BLaER1 treated with 17β-estradiol and CSF1 and Interleukin-3, amounts not matched to agents 10 nM and 100 nM (cell line): ENCODE measurements around the gene COL4A1.

ENCODE experiments used
- H3K27ac ChIP-seq, 11 experiments: shearing (Covaris generic); formaldehyde crosslinking; 2 replicates each; pipeline ENCODE4 v1.8.1; 2022
- H3K27me3 ChIP-seq, 11 experiments: shearing (Covaris generic); formaldehyde crosslinking; 2 replicates each; pipeline ENCODE4 v1.8.1; 2022
- H3K36me3 ChIP-seq, 11 experiments: shearing (Covaris generic); formaldehyde crosslinking; 2 replicates each; pipeline ENCODE4 v1.8.1; 2022
- H3K4me1 ChIP-seq, 10 experiments: shearing (Covaris generic); formaldehyde crosslinking; 2 replicates each; pipeline ENCODE4 v1.8.1; 2022
- H3K4me2 ChIP-seq, 11 experiments: shearing (Covaris generic); formaldehyde crosslinking; 2 replicates each; pipeline ENCODE4 v1.8.1; 2022
- H3K4me3 ChIP-seq, 10 experiments: shearing (Covaris generic); formaldehyde crosslinking; 2 replicates each; pipeline ENCODE4 v1.8.1; 2022
- H3K9ac ChIP-seq, 11 experiments: shearing (Covaris generic); formaldehyde crosslinking; 2 replicates each; pipeline ENCODE4 v1.8.1; 2022
- H3K9me3 ChIP-seq, 11 experiments: shearing (Covaris generic); formaldehyde crosslinking; replicated peaks in 1 of 11; 2 replicates each; pipeline ENCODE4 v1.8.1; 2022
- H4K20me1 ChIP-seq, 11 experiments: shearing (Covaris generic); formaldehyde crosslinking; 2 replicates each; pipeline ENCODE4 v1.8.1; 2022
- Cebpa-rat ChIP-seq, 11 experiments: shearing (Covaris generic); IDR thresholded peaks; 2 replicates each; pipeline ENCODE4 v1.8.1; 2022

Gene COL4A1

GRCh38 chr13:110343241-110343865 lies 36.4 kb upstream of the COL4A1 start:
- Histone ChIP-seq H3K4me2 (no peak overlapping the region), H3K4me3 (no peak overlapping the region), H3K27ac (no peak overlapping the region), H4K20me1 (no peaks in the 10 kb centered on the region), H3K9me3 (peaks cover 0 to 8% (median 0%) of the 10 kb centered on the region in 11 experiments; a peak in 2 of 22 replicates), H3K36me3 (no peaks in the 10 kb centered on the region), H3K27me3 (no peaks in the 10 kb centered on the region), H3K4me1 (peaks cover 18 to 30% (median 21%) of the 10 kb centered on the region in 10 experiments), H3K9ac (no peak overlapping the region)
- no peak for TF ChIP-seq Cebpa-rat (IDR thresholded peaks at IDR 0.05)

GRCh38 chr13:110342474-110342873 lies 35.5 kb upstream of the COL4A1 start:
- no peak overlapping the region for H3K4me2 ChIP-seq

GRCh38 chr13:110341445-110342244 lies 34.7 kb upstream of the COL4A1 start:
- TF ChIP-seq Cebpa-rat (IDR thresholded peaks at IDR 0.05): no peak
- Histone ChIP-seq H3K9me3 (peaks cover 0 to 17% (median 11%) of the 10 kb centered on the region in 11 experiments; a peak in 17 of 22 replicates), H3K27me3 (no peaks in the 10 kb centered on the region), H3K4me1 (peaks cover 18 to 30% (median 21%) of the 10 kb centered on the region in 10 experiments), H3K36me3 (no peaks in the 10 kb centered on the region), H3K4me2 (peak overlapping the region; percentile 60 to 89 (median 72)), H4K20me1 (no peaks in the 10 kb centered on the region), H3K9ac (peak overlapping the region in 3 of 11 experiments; percentile 15 to 68 (median 35); a peak in 5 of 22 replicates), H3K27ac (peak overlapping the region in 4 of 11 experiments; percentile 48 to 80 (median 68); a peak in 9 of 22 replicates), H3K4me3 (no peak overlapping the region)

More at GRCh38 chr13:110342474-110342873, 35.5 kb upstream of the COL4A1 start:
- no peak overlapping the region for H3K9ac ChIP-seq
- no peak for TF ChIP-seq Cebpa-rat (IDR thresholded peaks at IDR 0.05)
- H3K27ac ChIP-seq: no peak overlapping the region
- no peaks in the 10 kb centered on the region for H4K20me1 ChIP-seq
- no peak overlapping the region for H3K4me3 ChIP-seq
- peaks cover 18 to 30% (median 21%) of the 10 kb centered on the region in 10 experiments for H3K4me1 ChIP-seq
- H3K36me3 ChIP-seq: no peaks in the 10 kb centered on the region
- no peaks in the 10 kb centered on the region for H3K27me3 ChIP-seq
- H3K9me3 ChIP-seq: peaks cover 0 to 9% (median 2%) of the 10 kb centered on the region in 11 experiments; a peak in 5 of 22 replicates

- H3K9me3 ChIP-seq: peaks cover 2 to 24% (median 18%) of the 10 kb centered on the region in 11 experiments
- H3K9ac ChIP-seq: peak overlapping the region in 4 of 11 experiments; percentile 15 to 68 (median 37); a peak in 5 of 22 replicates
- H3K4me3 ChIP-seq: peak overlapping the region in 1 of 10 experiments; percentile 13; a peak in 1 of 20 replicates
- H3K27ac ChIP-seq: peak overlapping the region in 4 of 11 experiments; percentile 48 to 80 (median 68); a peak in 9 of 22 replicates
- peak overlapping the region; percentile 60 to 89 (median 72) for H3K4me2 ChIP-seq
- no peak for TF ChIP-seq Cebpa-rat (IDR thresholded peaks at IDR 0.05)
- H3K27me3 ChIP-seq: no peaks in the 10 kb centered on the region
- no peaks in the 10 kb centered on the region for H4K20me1 ChIP-seq
- peaks cover 18 to 30% (median 21%) of the 10 kb centered on the region in 10 experiments for H3K4me1 ChIP-seq
- no peaks in the 10 kb centered on the region for H3K36me3 ChIP-seq
Measured at GRCh38 chr13:110340812-110341444, 34.0 kb upstream of the COL4A1 start.

GRCh38 chr13:110339975-110340550 lies 33.1 kb upstream of the COL4A1 start:
- H3K9ac ChIP-seq: peak overlapping the region in 2 of 11 experiments; percentile 39 to 68; a peak in 3 of 22 replicates
- H3K27ac ChIP-seq: peak overlapping the region in 3 of 11 experiments; percentile 67 to 80 (median 69); a peak in 5 of 22 replicates
- H3K4me1 ChIP-seq: peaks cover 18 to 30% (median 21%) of the 10 kb centered on the region in 10 experiments
- H3K27me3 ChIP-seq: no peaks in the 10 kb centered on the region
- no peaks in the 10 kb centered on the region for H4K20me1 ChIP-seq
- H3K9me3 ChIP-seq: peaks cover 10 to 33% (median 27%) of the 10 kb centered on the region in 11 experiments
- no peak for TF ChIP-seq Cebpa-rat (IDR thresholded peaks at IDR 0.05)
- H3K36me3 ChIP-seq: no peaks in the 10 kb centered on the region
- H3K4me2 ChIP-seq: peak overlapping the region; percentile 60 to 89 (median 72)
- peak overlapping the region in 1 of 10 experiments; percentile 13; a peak in 1 of 20 replicates for H3K4me3 ChIP-seq

- no peak overlapping the region for H3K4me3 ChIP-seq
Measured at GRCh38 chr13:110339263-110339662, 32.3 kb upstream of the COL4A1 start.

GRCh38 chr13:110338441-110339101 lies 31.6 kb upstream of the COL4A1 start:
- Histone ChIP-seq H3K27me3 (no peaks in the 10 kb centered on the region), H3K4me2 (no peak overlapping the region), H3K27ac (no peak overlapping the region), H3K9ac (no peak overlapping the region), H3K4me3 (no peak overlapping the region), H3K36me3 (peaks cover 0 to 4% (median 0%) of the 10 kb centered on the region in 11 experiments; a peak in 1 of 22 replicates), H4K20me1 (no peaks in the 10 kb centered on the region), H3K4me1 (peaks cover 18 to 30% (median 21%) of the 10 kb centered on the region in 10 experiments), H3K9me3 (peaks cover 25 to 48% (median 41%) of the 10 kb centered on the region in 11 experiments)
- TF ChIP-seq Cebpa-rat (IDR thresholded peaks at IDR 0.05): no peak

More at GRCh38 chr13:110339263-110339662, 32.3 kb upstream of the COL4A1 start:
- H3K4me2 ChIP-seq: peak overlapping the region in 2 of 11 experiments; percentile 82 to 89; a peak in 4 of 22 replicates
- H3K9me3 ChIP-seq: peaks cover 18 to 41% (median 35%) of the 10 kb centered on the region in 11 experiments
- H3K27me3 ChIP-seq: no peaks in the 10 kb centered on the region
- peaks cover 0 to 4% (median 0%) of the 10 kb centered on the region in 11 experiments; a peak in 1 of 22 replicates for H3K36me3 ChIP-seq
- no peak overlapping the region for H3K9ac ChIP-seq
- peaks cover 18 to 30% (median 21%) of the 10 kb centered on the region in 10 experiments for H3K4me1 ChIP-seq
- no peak overlapping the region for H3K27ac ChIP-seq
- TF ChIP-seq Cebpa-rat (IDR thresholded peaks at IDR 0.05): no peak
- no peaks in the 10 kb centered on the region for H4K20me1 ChIP-seq

GRCh38 chr13:110337247-110337646 lies 30.3 kb upstream of the COL4A1 start:
- H3K9ac ChIP-seq: no peak overlapping the region
- H3K27ac ChIP-seq: no peak overlapping the region
- peaks cover 0 to 4% (median 0%) of the 10 kb centered on the region in 11 experiments; a peak in 1 of 22 replicates for H3K36me3 ChIP-seq
- H3K4me1 ChIP-seq: peaks cover 18 to 28% (median 21%) of the 10 kb centered on the region in 10 experiments
- no peak for TF ChIP-seq Cebpa-rat (IDR thresholded peaks at IDR 0.05)
- no peaks in the 10 kb centered on the region for H3K27me3 ChIP-seq
- no peaks in the 10 kb centered on the region for H4K20me1 ChIP-seq
- peaks cover 33 to 60% (median 45%) of the 10 kb centered on the region in 11 experiments for H3K9me3 ChIP-seq
- H3K4me2 ChIP-seq: no peak overlapping the region
- H3K4me3 ChIP-seq: no peak overlapping the region
